GM19240 (cell line): ENCODE data around the gene LIN28B.
A peak's percentile ranks its signal among the peaks of the same experiment; 100 is the strongest.
"Not testable (repeated sequence)": the region's sequence is repeated elsewhere in the genome, so short reads cannot be mapped to it uniquely, and the experiment has no call there.

ENCODE experiments used
- DNase-seq: peaks from one replicate; pipeline ENCODE4 v3.0.0; 2011; ENCODE audit warnings: low spot score; ENCODE audit not compliant: insufficient read length

The LIN28B gene

DNA sequence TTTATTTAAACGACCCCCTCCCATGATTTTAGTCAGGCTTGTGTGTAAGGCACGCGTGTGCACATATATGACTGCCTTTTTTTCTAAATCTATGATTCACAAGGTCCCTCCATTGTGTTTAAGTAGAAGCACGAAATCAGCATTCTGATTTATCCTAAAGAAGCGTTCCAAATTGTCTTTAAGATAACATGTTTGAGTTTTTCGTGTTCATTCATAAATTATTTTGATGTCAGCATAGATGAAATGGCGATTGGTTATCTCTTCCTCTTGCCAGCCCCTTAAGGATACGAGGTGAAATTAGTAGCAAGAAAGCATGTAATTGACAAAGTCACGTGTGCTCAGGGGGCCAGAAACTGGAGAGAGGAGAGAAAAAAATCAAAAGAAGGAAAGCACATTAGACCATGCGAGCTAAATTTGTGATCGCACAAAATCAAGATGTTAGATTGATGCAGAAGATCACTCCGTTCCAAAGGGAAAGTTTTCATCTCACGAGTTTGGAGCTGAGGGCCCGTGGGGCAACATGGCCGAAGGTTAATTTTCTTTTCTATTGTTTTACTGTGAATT is at the start of gene LIN28B:
LIN28B (plus strand) TSS at position 377 of the 564 bp plus-strand sequence; CDS start at position 521, 144 bp downstream.
- DNase-seq, result no peak

- no peak for DNase-seq
Observed at GRCh38 chr6:104908031-104908887, 48.6 kb upstream of the LIN28B start.

GRCh38 chr6:104908888-104909525 is 47.9 kb upstream of the LIN28B start:
- DNase-seq, result no peak

DNA sequence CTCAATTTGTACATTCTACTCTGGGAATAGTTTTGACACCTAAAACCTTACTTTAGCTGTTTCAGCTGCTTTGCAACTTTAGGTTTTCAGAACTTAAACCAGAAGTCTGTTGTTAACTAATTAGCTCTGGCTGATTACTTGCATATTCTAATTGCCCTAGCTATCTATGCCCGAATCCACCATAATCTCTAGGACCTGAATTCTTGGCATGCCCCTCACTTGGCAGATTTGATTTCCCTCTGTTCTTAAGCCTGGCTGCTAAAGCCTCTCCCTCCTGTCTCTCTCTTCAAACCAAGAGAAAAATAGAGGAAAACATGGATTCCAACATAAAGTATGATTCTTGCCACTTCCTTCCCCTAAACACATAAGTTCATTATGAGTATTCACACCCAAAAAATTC is 35.0 kb upstream of the LIN28B start:
- no peak for DNase-seq

DNA sequence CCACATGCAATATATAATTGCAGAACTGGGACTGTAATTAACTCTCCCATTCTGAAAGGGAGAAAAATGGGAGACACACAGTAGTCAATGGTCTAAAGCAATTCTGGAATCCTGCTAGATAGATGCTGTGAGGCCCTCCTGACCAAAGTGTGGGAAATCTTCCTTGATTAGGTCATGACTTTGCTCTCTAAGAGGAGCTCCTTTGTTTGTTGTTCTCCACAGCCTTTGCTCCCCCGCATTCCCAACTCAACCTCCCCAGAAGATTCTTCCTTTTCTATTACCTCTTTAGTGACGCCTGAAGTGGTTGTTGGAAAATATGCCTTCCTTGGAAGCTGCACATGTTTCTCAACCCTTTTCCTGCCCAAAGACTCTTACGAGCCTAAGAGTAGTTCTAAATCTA is 28.8 kb upstream of the LIN28B start:
- DNase-seq, result no peak

GRCh38 chr6:104929353-104929752 is 27.6 kb upstream of the LIN28B start:
- no peak for DNase-seq

DNA sequence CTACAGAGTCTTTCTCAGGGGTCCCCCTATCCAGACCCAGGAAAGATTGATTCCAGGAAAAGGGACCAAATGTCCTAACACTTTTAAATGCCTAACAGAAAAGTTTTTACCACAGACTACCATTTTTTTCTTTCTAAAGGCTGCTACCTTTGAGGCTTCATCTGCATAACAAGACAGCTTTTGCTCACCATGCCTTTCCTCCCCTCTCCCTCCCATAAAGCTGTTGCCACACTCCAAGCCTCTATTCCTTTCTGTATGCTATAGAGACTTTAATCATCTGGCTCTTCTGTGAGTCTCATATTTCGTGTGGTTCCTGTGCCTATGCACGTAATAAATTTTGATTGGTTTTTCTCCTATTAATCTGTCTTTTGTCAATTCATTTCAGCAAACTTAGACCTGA is 26.0 kb upstream of the LIN28B start:
- DNase-seq, result no peak

GRCh38 chr6:104936766-104937535 is 20.0 kb upstream of the LIN28B start:
- DNase-seq, result no peak

DNA sequence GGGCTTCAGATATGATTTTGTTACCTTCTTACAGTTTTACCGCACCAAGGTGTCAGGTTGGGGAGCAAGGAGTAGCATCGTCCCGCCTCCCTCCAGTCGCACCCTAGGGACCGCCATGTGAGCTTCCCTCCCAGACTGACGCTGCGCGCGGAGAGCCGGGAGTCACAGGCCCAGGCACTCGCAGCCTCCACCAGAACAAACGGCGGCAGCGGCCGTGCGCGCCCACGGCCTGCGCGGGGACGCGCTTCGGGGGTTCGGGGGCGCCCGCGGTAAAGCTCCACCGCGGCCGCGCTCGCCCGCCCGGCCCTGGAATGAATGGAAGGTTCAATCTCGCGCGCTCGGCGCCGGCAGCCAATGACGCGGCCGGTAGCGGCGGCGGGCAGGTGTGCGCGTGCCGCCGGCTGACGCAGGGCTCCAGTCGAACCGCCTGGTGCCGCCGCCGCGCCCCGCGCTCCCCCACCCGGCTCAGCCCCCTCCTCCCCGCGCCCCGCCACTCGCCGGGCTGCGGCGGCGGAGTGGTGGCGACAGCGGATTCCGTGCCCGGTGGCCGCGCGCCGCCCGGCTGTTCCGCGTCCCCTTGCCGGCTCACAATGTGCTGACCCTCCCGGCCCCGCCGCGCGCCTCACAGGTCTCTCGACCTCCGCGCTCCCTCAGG is 16.5 kb upstream of the LIN28B start:
- DNase-seq, result no peak

DNA sequence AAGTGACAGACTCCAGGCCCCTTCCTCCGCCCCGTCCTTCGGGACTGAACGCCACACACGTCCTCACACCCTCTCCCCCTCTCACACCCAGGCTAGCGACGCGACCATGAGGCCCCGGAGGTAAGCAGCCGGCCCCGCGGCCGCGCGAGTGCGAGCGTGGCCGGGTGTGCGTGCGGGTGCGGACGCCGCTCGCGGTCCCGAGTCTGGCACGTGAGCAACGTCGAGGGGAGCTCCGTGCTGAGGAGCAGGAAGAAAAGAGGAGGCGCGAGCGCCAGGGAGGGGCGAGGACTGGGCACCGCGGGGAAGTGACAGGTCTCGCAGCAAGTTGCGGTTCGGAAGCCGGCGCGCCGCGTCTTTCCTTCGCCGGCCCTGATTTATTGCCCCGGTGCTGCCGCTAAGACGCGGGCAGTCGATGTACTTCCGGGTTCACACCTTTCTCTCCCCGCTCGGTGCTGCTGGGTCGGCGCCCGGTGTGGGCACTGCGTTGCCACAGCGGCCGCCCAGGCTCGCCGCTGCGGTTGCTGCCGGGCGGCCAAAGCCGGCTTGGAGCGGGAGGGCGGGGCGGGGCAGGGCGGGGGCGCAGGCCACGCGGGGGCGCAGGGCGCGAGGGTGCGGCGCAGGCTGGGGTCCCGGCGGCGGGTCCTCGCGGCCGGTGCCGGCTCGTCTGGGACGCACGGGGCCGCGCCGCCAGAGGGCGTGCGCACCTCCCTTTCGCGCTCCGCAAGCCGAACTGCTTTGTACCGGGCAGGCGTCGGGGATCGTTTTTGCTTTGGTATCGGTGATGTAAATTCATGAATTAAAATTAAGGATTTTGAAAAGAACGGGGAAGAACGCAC is 15.8 kb upstream of the LIN28B start:
- peak; percentile 8 for DNase-seq

DNA sequence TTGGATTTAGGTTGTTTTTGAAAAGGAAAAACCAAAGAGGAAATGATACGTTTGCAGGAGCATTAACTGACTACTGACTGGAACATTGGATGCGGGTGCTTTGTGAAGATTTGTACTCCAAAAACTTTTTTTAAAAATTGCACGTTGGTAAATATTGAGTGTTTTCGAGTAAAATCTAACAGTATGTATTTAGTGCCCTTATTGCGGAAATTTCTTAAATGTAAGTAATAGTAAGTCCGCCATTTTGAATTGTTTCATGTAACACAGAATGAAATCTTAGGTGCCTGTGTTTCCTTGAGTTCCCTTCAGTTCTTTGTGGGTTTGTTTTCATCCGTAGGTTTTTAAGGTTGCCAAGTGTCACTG is 15.2 kb upstream of the LIN28B start:
- no peak for DNase-seq

- no peak for DNase-seq
Observed at GRCh38 chr6:104943781-104944180, 13.1 kb upstream of the LIN28B start.

GRCh38 chr6:104949206-104949605 is 7.7 kb upstream of the LIN28B start:
- no peak for DNase-seq

GRCh38 chr6:104951677-104952076 is 5.2 kb upstream of the LIN28B start:
- DNase-seq, result no peak

DNA sequence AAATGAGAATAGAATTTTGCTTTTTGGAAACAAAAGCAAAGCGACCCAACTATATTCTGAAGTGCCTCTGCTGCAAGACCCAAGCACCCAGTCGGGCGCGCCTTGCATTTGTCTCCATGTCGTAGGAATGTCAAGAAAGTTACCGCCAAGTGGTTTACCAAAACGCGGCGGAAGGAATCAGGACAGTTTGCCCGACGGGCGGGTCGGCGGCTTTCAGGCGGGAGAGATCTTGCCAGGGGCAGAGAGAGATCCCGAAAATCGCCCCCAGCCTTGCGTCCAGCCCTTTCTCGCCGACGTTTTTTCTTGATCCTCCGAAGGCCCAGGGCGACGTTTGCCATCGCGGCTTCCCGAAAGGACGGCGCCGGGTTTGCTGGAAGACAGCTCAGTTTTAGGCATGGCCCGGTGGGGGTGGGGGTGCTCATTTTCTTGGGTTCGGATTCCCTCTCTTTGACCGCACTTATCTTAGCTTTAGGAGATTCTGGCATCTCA is 4.0 kb upstream of the LIN28B start:
- DNase-seq, result no peak

DNA sequence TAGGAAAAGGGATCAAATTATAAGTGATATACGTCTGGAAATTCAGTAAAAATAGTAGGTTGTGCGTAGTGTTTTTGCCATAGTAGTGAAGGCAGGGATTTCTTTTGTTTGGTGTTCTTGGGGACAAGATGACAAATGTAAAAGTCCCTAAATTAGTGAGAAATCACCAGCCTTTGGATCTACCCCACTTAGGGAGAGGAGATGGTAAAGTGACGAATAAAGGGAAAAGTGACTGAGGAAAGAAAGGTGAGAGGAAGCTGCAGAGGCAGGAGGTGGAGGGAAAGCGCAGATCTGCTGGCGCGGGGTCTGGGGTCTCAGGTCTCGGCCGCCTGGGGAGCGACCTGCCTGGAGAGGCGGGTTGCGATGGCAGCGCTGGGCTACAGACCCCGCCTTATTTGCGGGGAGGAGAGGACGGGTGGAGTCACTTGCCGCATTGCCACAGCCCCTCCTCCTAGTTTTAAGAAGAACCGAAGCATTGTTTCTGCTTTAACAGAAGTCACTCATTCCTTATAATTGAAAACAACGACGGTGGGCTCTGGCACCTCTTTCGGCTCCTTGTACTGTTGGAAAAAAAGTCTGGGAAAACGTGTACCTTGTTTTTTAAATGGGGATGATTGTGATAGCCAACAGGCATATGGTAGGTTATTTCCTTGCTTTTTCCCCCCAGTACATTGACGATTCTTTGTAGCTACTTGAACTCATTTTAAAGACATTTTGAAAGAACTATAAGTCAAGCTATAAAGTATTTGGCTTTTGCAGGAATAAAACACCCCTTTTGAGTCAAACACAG is 3.3 kb upstream of the LIN28B start:
- DNase-seq, result not testable (repeated sequence)

DNA sequence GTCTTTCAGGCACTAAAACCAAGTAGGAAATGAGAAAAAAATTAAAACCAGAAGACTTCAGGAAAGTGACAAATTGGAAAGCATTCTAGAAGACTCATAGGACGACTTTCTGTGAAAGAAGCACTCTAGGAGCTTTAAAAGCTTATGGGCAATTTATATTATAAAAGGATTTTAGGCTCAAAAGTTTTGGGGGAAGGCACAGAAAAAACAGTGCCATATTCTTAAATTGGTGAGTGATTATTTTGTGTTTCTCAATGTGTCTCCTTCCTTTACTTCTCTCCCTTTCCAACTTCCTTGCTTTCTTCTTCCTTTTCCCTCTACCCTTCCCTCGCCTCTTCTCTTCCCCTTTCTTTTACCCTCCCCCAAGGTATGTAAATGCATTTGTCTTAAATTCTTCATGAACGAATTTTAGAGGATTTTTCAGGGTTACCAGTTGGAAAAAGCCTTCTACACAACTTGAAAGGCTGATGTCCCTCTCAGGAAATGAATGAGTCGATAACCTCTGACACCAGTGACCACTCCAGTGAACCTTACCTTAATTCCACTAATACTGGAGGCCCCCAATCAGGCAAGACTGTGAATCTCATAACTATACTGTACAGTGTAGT is 2.6 kb upstream of the LIN28B start:
- no peak for DNase-seq

- no peak for DNase-seq
Observed at GRCh38 chr6:104955491-104955890, 1.4 kb upstream of the LIN28B start.
